Peyer's patch (tissue), 4 donors: Measurements from ENCODE around the gene SKAP1.

ENCODE experiments used
- POLR2A ChIP-seq, 2 donors: fragments of 450-650 bp; IDR thresholded peaks; one replicate each; pipeline ENCODE4 v1.5.1; 2017; ENCODE audit warnings: antibody characterized with exemption in 2 of 2, mild to moderate bottlenecking in 2 of 2, moderate library complexity in 2 of 2
- TF ChIP-seq, protein P1 (sequence below), 6 experiments: fragments of 450-650 bp in 4 of 6; fragments of 200-600 bp in 2 of 6; sonication (generic) in 1 of 6; IDR thresholded peaks; one replicate each; pipeline ENCODE4 v1.5.1; 2017 to 2019; ENCODE audit warnings: antibody characterized with exemption in 6 of 6, mild to moderate bottlenecking in 3 of 6, moderate library complexity in 1 of 6

DNA sequence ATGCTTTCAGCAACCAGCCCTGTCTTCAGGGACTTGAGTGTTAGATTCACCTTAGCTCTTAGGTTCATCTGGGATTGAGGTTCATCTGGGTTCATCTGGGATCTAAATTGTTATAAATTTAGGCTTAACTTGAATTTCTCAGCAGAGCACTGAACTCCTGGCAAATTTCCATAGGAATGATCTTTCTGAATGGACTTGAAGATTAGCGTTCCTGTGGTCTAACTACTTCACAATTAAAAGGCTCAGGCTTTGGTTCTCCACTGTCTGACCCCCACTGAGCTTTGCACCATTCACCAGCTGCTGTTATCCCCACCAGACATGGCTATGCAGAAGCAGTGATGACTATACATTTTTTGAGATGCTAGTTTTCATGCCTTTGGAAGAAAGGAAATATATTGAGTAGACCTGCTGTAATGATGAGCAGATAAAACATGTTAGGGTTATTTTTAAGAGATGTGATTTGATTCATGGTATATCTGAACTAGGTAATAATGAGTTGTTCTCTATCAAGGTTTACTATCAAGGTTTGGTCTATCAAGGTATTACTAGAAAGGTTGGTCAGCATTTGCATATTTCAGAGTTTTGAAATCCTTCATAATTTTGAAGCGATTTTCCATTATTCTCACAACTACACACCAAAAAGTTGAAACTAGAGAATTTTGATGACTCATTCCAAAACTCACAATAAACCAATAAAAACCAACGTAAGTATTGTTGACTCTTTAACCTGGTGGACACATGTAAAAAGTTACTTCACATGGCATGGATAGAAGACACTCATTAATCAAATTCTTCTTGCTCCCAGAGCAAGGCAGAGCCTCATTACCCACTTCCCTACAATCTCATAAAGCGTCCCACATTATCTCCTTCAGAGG lies 250.7 kb downstream of the SKAP1 start:
- TF ChIP-seq, protein P1, sequence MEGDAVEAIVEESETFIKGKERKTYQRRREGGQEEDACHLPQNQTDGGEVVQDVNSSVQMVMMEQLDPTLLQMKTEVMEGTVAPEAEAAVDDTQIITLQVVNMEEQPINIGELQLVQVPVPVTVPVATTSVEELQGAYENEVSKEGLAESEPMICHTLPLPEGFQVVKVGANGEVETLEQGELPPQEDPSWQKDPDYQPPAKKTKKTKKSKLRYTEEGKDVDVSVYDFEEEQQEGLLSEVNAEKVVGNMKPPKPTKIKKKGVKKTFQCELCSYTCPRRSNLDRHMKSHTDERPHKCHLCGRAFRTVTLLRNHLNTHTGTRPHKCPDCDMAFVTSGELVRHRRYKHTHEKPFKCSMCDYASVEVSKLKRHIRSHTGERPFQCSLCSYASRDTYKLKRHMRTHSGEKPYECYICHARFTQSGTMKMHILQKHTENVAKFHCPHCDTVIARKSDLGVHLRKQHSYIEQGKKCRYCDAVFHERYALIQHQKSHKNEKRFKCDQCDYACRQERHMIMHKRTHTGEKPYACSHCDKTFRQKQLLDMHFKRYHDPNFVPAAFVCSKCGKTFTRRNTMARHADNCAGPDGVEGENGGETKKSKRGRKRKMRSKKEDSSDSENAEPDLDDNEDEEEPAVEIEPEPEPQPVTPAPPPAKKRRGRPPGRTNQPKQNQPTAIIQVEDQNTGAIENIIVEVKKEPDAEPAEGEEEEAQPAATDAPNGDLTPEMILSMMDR (IDR thresholded peaks at IDR 0.05), result no peak
- no peak for TF ChIP-seq POLR2A (IDR thresholded peaks at IDR 0.05)
